Measurements from ENCODE around the gene RAPGEF4.

DNA sequence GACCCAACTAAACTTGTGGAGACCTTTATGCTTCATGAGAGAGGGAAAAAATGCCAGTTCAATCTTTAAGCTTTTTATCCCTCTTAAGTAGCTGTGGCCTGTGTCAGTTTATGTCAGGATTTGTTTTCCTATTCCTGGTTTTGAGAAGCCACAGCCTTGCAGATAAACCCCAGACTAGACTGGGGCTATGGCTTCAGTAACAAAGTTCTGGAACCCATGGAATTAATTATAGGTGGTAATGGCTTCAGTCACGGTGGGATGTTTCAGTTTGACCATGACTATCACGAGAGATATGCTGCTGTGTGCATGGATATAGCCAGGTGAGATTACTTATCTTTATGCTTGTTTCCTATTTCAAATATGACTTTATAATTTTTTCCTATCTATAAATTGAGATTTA, 134.8 kb downstream of the RAPGEF4 start:
- TF ChIP-seq, protein P1, sequence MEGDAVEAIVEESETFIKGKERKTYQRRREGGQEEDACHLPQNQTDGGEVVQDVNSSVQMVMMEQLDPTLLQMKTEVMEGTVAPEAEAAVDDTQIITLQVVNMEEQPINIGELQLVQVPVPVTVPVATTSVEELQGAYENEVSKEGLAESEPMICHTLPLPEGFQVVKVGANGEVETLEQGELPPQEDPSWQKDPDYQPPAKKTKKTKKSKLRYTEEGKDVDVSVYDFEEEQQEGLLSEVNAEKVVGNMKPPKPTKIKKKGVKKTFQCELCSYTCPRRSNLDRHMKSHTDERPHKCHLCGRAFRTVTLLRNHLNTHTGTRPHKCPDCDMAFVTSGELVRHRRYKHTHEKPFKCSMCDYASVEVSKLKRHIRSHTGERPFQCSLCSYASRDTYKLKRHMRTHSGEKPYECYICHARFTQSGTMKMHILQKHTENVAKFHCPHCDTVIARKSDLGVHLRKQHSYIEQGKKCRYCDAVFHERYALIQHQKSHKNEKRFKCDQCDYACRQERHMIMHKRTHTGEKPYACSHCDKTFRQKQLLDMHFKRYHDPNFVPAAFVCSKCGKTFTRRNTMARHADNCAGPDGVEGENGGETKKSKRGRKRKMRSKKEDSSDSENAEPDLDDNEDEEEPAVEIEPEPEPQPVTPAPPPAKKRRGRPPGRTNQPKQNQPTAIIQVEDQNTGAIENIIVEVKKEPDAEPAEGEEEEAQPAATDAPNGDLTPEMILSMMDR (IDR thresholded peaks at IDR 0.05 in 2 of 3, conservative IDR thresholded peaks at IDR 0.05 in 1 of 3; ENCODE audit: borderline replicate concordance in 1 of 3, insufficient read depth in 1 of 3, low read depth in 2 of 3, low read length in 2 of 3): no peak
- TF ChIP-seq, protein P2, sequence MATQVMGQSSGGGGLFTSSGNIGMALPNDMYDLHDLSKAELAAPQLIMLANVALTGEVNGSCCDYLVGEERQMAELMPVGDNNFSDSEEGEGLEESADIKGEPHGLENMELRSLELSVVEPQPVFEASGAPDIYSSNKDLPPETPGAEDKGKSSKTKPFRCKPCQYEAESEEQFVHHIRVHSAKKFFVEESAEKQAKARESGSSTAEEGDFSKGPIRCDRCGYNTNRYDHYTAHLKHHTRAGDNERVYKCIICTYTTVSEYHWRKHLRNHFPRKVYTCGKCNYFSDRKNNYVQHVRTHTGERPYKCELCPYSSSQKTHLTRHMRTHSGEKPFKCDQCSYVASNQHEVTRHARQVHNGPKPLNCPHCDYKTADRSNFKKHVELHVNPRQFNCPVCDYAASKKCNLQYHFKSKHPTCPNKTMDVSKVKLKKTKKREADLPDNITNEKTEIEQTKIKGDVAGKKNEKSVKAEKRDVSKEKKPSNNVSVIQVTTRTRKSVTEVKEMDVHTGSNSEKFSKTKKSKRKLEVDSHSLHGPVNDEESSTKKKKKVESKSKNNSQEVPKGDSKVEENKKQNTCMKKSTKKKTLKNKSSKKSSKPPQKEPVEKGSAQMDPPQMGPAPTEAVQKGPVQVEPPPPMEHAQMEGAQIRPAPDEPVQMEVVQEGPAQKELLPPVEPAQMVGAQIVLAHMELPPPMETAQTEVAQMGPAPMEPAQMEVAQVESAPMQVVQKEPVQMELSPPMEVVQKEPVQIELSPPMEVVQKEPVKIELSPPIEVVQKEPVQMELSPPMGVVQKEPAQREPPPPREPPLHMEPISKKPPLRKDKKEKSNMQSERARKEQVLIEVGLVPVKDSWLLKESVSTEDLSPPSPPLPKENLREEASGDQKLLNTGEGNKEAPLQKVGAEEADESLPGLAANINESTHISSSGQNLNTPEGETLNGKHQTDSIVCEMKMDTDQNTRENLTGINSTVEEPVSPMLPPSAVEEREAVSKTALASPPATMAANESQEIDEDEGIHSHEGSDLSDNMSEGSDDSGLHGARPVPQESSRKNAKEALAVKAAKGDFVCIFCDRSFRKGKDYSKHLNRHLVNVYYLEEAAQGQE (IDR thresholded peaks at IDR 0.05; ENCODE audit: low read depth): no peak
- TF ChIP-seq POLR2AphosphoS5 (IDR thresholded peaks at IDR 0.05; ENCODE audit: low read depth, low read length) (no peak), JUND (IDR thresholded peaks at IDR 0.05) (no peak)
